ENCODE data around the gene CTLA4.

The CTLA4 gene

DNA sequence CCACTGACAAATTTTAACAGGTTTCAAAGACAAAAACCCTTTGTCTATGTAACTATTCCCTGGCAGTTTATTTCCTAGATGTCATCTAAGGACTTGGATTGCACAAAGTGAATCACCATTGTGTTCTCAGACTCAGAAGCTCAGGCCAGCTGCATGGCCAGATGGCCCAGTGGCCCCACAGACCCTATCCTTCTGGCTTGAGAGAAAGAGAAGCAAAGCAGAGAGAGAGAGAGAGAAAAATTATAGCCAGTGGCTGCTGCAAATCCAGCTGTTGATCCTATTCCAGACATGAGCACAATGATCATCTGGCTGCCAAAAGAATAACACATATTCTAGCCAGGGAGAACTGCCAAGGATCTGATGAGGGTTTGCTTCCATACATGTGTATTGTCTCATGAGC, 25.8 kb downstream of the CTLA4 start:
- H3K27ac ChIP-seq (replicated peaks), result no peak overlapping the region
- TF ChIP-seq POLR2AphosphoS5 (IDR thresholded peaks at IDR 0.05; ENCODE audit: low read depth) (no peak), SPI1 (IDR thresholded peaks at IDR 0.05; ENCODE audit: borderline replicate concordance, low read depth) (no peak)
- TF ChIP-seq, protein P1, sequence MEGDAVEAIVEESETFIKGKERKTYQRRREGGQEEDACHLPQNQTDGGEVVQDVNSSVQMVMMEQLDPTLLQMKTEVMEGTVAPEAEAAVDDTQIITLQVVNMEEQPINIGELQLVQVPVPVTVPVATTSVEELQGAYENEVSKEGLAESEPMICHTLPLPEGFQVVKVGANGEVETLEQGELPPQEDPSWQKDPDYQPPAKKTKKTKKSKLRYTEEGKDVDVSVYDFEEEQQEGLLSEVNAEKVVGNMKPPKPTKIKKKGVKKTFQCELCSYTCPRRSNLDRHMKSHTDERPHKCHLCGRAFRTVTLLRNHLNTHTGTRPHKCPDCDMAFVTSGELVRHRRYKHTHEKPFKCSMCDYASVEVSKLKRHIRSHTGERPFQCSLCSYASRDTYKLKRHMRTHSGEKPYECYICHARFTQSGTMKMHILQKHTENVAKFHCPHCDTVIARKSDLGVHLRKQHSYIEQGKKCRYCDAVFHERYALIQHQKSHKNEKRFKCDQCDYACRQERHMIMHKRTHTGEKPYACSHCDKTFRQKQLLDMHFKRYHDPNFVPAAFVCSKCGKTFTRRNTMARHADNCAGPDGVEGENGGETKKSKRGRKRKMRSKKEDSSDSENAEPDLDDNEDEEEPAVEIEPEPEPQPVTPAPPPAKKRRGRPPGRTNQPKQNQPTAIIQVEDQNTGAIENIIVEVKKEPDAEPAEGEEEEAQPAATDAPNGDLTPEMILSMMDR (IDR thresholded peaks at IDR 0.05; ENCODE audit: insufficient read depth, low read length), result no peak
- TF ChIP-seq, protein P2, sequence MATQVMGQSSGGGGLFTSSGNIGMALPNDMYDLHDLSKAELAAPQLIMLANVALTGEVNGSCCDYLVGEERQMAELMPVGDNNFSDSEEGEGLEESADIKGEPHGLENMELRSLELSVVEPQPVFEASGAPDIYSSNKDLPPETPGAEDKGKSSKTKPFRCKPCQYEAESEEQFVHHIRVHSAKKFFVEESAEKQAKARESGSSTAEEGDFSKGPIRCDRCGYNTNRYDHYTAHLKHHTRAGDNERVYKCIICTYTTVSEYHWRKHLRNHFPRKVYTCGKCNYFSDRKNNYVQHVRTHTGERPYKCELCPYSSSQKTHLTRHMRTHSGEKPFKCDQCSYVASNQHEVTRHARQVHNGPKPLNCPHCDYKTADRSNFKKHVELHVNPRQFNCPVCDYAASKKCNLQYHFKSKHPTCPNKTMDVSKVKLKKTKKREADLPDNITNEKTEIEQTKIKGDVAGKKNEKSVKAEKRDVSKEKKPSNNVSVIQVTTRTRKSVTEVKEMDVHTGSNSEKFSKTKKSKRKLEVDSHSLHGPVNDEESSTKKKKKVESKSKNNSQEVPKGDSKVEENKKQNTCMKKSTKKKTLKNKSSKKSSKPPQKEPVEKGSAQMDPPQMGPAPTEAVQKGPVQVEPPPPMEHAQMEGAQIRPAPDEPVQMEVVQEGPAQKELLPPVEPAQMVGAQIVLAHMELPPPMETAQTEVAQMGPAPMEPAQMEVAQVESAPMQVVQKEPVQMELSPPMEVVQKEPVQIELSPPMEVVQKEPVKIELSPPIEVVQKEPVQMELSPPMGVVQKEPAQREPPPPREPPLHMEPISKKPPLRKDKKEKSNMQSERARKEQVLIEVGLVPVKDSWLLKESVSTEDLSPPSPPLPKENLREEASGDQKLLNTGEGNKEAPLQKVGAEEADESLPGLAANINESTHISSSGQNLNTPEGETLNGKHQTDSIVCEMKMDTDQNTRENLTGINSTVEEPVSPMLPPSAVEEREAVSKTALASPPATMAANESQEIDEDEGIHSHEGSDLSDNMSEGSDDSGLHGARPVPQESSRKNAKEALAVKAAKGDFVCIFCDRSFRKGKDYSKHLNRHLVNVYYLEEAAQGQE (IDR thresholded peaks at IDR 0.05; ENCODE audit: insufficient replicate concordance, low read depth), result no peak
- DNase-seq (ENCODE audit: low read depth in 1 of 2, low spot score in 1 of 2), result no peak
- H3K4me3 ChIP-seq (replicated peaks; ENCODE audit: insufficient read depth, low read length), result no peak overlapping the region
- no peaks in the 10 kb centered on the region for H3K27me3 ChIP-seq (ENCODE audit: insufficient read depth, poor library complexity, severe bottlenecking)

DNA sequence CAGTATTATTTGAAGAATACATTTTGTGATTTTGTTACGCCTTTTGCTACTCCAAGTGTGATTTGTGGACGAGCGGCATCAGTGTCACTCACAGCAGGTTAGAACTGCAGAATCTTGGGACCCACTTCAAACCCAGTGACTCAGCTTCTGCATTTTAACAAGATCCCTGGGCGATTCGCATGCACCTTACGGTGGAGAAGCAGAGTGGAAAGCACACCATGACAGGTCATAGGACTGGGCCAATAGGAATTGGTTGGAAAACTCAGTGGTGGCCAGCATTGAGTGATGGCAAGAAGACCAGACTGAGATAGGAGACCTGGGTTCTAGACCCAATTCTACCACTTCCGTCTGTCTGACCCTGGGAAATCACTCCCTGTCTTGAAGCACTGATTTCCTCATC, 26.3 kb downstream of the CTLA4 start:
- DNase-seq (ENCODE audit: low read depth in 1 of 2, low spot score in 1 of 2), result no peak

DNA sequence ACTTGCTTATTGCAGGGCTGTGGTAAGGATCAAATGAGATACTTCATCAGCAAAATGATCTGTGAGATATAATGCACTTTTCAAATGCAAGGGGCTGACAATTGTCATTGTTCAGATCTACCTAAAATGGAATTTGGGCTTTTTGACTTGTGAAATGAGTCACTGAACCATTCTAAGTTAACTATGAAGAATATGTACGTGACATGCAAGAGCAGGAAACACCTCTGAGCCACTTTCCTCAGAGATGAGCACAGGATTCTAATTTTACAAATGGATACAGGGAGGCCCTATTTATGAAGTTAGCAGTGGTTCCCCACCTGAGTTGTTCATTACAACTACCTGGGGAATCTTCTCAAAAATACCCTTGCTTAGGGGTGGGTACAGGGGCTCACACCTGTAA, 26.7 kb downstream of the CTLA4 start:
- Histone ChIP-seq H3K27me3 (ENCODE audit: insufficient read depth, poor library complexity, severe bottlenecking) (no peaks in the 10 kb centered on the region), H3K27ac (replicated peaks) (no peak overlapping the region), H3K4me3 (replicated peaks; ENCODE audit: insufficient read depth, low read length) (no peak overlapping the region)
- TF ChIP-seq, protein P2 (IDR thresholded peaks at IDR 0.05; ENCODE audit: insufficient replicate concordance, low read depth), result no peak
- TF ChIP-seq POLR2AphosphoS5 (IDR thresholded peaks at IDR 0.05; ENCODE audit: low read depth) (no peak), GABPA (IDR thresholded peaks at IDR 0.05; ENCODE audit: low read depth) (no peak), SPI1 (IDR thresholded peaks at IDR 0.05; ENCODE audit: borderline replicate concordance, low read depth) (no peak)
- TF ChIP-seq, protein P1 (IDR thresholded peaks at IDR 0.05; ENCODE audit: insufficient read depth, low read length), result no peak
- DNase-seq (ENCODE audit: low read depth in 1 of 2, low spot score in 1 of 2), result no peak

More for the DNA sequence above, 26.3 kb downstream of the CTLA4 start:
- Histone ChIP-seq H3K27me3 (ENCODE audit: insufficient read depth, poor library complexity, severe bottlenecking) (no peaks in the 10 kb centered on the region), H3K27ac (replicated peaks) (no peak overlapping the region), H3K4me3 (replicated peaks; ENCODE audit: insufficient read depth, low read length) (no peak overlapping the region)
- no peak for TF ChIP-seq GABPA (IDR thresholded peaks at IDR 0.05; ENCODE audit: low read depth)
- TF ChIP-seq, protein P1 (IDR thresholded peaks at IDR 0.05; ENCODE audit: insufficient read depth, low read length), result no peak
- TF ChIP-seq, protein P2 (IDR thresholded peaks at IDR 0.05; ENCODE audit: insufficient replicate concordance, low read depth), result no peak
- no peak for TF ChIP-seq POLR2AphosphoS5 (IDR thresholded peaks at IDR 0.05; ENCODE audit: low read depth)
